ENCODE results near the gene TMEM109. TPM values are rescaled to one million over a fixed set of nuclear protein-coding genes. Genes with fewer than 3 reads are reported as not detected.

Gene TMEM109
- total and polyA plus RNA-seq, 2 of the 8 experiments (the other 6 are each of a cell fraction or from before 2014, with no cell fraction given) = 27.3 to 30.3 TPM

- TF ChIP-seq SIN3A (conservative IDR thresholded peaks at IDR 0.05 in 1 of 2, IDR thresholded peaks at IDR 0.05 in 1 of 2; ENCODE audit: low read depth in 1 of 2, low read length in 2 of 2) = no peak
Measured at GRCh38 chr11:60905047-60905446, 8.9 kb upstream of the TMEM109 start (continued).
